Lower leg skin (tissue), 3 donors: Measurements from ENCODE around the gene FKBP11.

ENCODE experiments used
- POLR2A ChIP-seq, 2 donors: fragments of 450-650 bp; IDR thresholded peaks; one replicate each; pipeline ENCODE4 v1.6.1; 2016 to 2017; ENCODE audit warnings: antibody characterized with exemption in 2 of 2, mild to moderate bottlenecking in 1 of 2, moderate library complexity in 1 of 2
- TF ChIP-seq, protein P1 (sequence below), 3 donors: fragments of 450-650 bp; IDR thresholded peaks; one replicate each; pipeline ENCODE4 v1.5.1; 2016; ENCODE audit warnings: antibody characterized with exemption in 3 of 3, mild to moderate bottlenecking in 3 of 3, moderate library complexity in 2 of 3

DNA sequence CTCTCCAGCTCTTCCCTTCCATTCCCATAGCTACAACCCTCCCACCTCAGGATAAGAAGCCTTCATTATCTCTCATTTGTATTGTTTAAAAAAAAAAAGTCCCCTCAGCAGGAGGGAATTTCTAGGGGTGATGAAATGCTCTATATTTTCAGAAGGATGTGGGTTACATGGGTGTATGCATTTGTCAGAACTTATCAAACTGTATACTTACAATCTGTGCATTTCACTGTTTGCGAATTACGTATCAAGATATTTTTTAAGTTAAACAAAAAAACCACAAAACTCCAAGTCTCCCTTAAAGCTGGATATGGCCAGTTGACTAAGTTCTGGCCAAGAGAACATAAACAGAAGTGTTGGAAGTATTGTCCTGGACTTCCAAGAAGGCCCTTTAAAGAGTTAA, 2.0 kb upstream of the FKBP11 start:
- TF ChIP-seq, protein P1, sequence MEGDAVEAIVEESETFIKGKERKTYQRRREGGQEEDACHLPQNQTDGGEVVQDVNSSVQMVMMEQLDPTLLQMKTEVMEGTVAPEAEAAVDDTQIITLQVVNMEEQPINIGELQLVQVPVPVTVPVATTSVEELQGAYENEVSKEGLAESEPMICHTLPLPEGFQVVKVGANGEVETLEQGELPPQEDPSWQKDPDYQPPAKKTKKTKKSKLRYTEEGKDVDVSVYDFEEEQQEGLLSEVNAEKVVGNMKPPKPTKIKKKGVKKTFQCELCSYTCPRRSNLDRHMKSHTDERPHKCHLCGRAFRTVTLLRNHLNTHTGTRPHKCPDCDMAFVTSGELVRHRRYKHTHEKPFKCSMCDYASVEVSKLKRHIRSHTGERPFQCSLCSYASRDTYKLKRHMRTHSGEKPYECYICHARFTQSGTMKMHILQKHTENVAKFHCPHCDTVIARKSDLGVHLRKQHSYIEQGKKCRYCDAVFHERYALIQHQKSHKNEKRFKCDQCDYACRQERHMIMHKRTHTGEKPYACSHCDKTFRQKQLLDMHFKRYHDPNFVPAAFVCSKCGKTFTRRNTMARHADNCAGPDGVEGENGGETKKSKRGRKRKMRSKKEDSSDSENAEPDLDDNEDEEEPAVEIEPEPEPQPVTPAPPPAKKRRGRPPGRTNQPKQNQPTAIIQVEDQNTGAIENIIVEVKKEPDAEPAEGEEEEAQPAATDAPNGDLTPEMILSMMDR (IDR thresholded peaks at IDR 0.05), result no peak
- TF ChIP-seq POLR2A (IDR thresholded peaks at IDR 0.05), result no peak
